Measurements from ENCODE around the gene DAPK2. TPM values are rescaled to one million over a fixed set of nuclear protein-coding genes. Genes with fewer than 3 reads are reported as not detected.
A peak's percentile ranks its signal among the peaks of the same experiment; 100 is the strongest.

DAPK2 gene
- total RNA-seq, 2 donors from 2014 or later: 6.1 to 10.6 TPM

- H3K4me3 ChIP-seq: no peak overlapping the region
- peak overlapping the region in 1 of 2 donors; percentile 31 for H3K27ac ChIP-seq
- H3K9me3 ChIP-seq: no peaks in the 10 kb centered on the region
- H3K4me1 ChIP-seq (ENCODE audit: control insufficient read depth in 1 of 2, low read depth in 2 of 2): peaks cover 15 to 16% of the 10 kb centered on the region in 2 donors
- TF ChIP-seq CTCF (IDR thresholded peaks at IDR 0.05): no peak
- no peak for ATAC-seq (ENCODE audit: insufficient number of reproducible peaks, low FRiP score, low read depth)
- H3K36me3 ChIP-seq: no peaks in the 10 kb centered on the region
- H3K27me3 ChIP-seq (replicated peaks; ENCODE audit: insufficient read depth): no peaks in the 10 kb centered on the region
- no peak for DNase-seq (ENCODE audit: low spot score)
Observed at GRCh38 chr15:63909819-63910437, 136.4 kb downstream of the DAPK2 start.

GRCh38 chr15:63908991-63909390 lies 137.3 kb downstream of the DAPK2 start:
- Histone ChIP-seq H3K36me3 (no peaks in the 10 kb centered on the region), H3K27me3 (replicated peaks; ENCODE audit: insufficient read depth) (no peaks in the 10 kb centered on the region), H3K4me3 (no peak overlapping the region), H3K27ac (no peak overlapping the region), H3K4me1 (ENCODE audit: control insufficient read depth in 1 of 2, low read depth in 2 of 2) (peaks cover 15 to 16% of the 10 kb centered on the region in 2 donors), H3K9me3 (no peaks in the 10 kb centered on the region)
- ATAC-seq (ENCODE audit: insufficient number of reproducible peaks, low FRiP score, low read depth): no peak
- DNase-seq (ENCODE audit: low spot score): no peak
- TF ChIP-seq CTCF (IDR thresholded peaks at IDR 0.05): no peak

GRCh38 chr15:63908281-63908680 lies 138.0 kb downstream of the DAPK2 start:
- DNase-seq (ENCODE audit: low spot score) (no peak), ATAC-seq (ENCODE audit: insufficient number of reproducible peaks, low FRiP score, low read depth) (no peak)
- no peak overlapping the region for H3K27ac ChIP-seq
- H3K9me3 ChIP-seq: no peaks in the 10 kb centered on the region
- H3K27me3 ChIP-seq (replicated peaks; ENCODE audit: insufficient read depth): no peaks in the 10 kb centered on the region
- no peak overlapping the region for H3K4me3 ChIP-seq
- TF ChIP-seq CTCF (IDR thresholded peaks at IDR 0.05): no peak
- peaks cover 15 to 16% of the 10 kb centered on the region in 2 donors for H3K4me1 ChIP-seq (ENCODE audit: control insufficient read depth in 1 of 2, low read depth in 2 of 2)
- no peaks in the 10 kb centered on the region for H3K36me3 ChIP-seq

- Histone ChIP-seq H3K27me3 (replicated peaks; ENCODE audit: insufficient read depth) (no peaks in the 10 kb centered on the region), H3K27ac (no peak overlapping the region), H3K4me1 (ENCODE audit: control insufficient read depth in 1 of 2, low read depth in 2 of 2) (peaks cover 15 to 16% of the 10 kb centered on the region in 2 donors), H3K4me3 (no peak overlapping the region), H3K36me3 (no peaks in the 10 kb centered on the region), H3K9me3 (no peaks in the 10 kb centered on the region)
- TF ChIP-seq CTCF (IDR thresholded peaks at IDR 0.05): no peak
- no peak for ATAC-seq (ENCODE audit: insufficient number of reproducible peaks, low FRiP score, low read depth)
- no peak for DNase-seq (ENCODE audit: low spot score)
Observed at GRCh38 chr15:63907521-63907920, 138.8 kb downstream of the DAPK2 start.

DNA sequence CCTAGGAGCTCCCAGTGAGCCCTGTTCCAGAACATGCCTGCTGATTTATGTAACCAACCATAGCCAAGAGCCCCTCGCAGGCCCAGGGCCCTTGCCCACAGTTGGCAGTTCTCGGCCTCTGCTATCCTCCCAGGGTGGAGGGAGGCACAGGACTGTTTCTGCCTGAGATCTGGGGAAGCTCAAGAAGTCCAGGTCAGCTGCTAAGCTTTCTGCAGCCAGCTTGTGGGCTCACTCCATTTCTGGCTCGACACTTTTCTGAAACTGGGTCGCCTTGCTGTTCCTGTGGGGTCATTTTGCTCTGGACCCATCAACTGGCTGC lies 140.1 kb downstream of the DAPK2 start:
- no peak for ATAC-seq (ENCODE audit: insufficient number of reproducible peaks, low FRiP score, low read depth)
- Histone ChIP-seq H3K9me3 (no peaks in the 10 kb centered on the region), H3K4me3 (no peak overlapping the region), H3K4me1 (ENCODE audit: control insufficient read depth in 1 of 2, low read depth in 2 of 2) (peaks cover 15 to 16% of the 10 kb centered on the region in 2 donors), H3K36me3 (no peaks in the 10 kb centered on the region), H3K27ac (no peak overlapping the region), H3K27me3 (replicated peaks; ENCODE audit: insufficient read depth) (no peaks in the 10 kb centered on the region)
- DNase-seq (ENCODE audit: low spot score): no peak
- no peak for TF ChIP-seq CTCF (IDR thresholded peaks at IDR 0.05)

All from thoracic aorta (tissue), 2 donors.